ENCODE data around the gene MAEA. TPM values are rescaled to one million over a fixed set of nuclear protein-coding genes. Genes with fewer than 3 reads are reported as not detected.

Gene MAEA
- total and polyA plus RNA-seq, 10 of the 15 experiments (the other 5 are each of a cell fraction or from before 2014, with no cell fraction given) = 3.6 to 67.1 (median 54.6) TPM

DNA sequence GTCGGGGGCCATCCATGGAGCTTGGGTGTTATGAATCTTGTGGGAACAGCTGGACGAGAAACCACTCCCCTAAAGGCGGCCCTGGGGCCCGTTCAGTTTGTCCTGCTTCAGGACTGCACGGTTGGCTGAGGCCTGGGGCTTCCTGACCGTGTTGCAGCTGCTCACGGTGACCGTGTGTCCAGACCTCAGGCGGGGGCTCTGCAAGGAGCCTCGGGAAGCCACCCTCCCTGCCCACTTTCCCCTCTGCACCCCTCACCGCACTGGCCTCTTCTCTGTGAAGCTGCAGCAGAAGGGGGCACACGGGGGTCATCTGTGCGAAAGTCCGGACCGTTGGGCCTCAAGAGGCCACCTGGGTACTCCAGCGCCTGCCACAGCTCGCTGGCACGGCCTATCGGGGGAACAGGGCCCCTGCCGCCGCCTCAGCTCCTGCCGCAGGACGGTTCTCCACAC lies 86.7 kb downstream of the MAEA start:
- 96% methylated on average over 23 of the region's 23 CpGs for WGBS (ENCODE audit: insufficient coverage, insufficient replicate concordance, low lambda C conversion rate, missing lambda C conversion rate)
- H4K20me1 ChIP-seq (ENCODE audit: control insufficient read depth, insufficient read depth) = no peaks in the 10 kb centered on the region
- RAD21 ChIA-PET (ENCODE audit: unreplicated experiment) = no interaction called here
- no peaks in the 10 kb centered on the region for H3K27me3 ChIP-seq (replicated peaks in 1 of 2; ENCODE audit: control insufficient read depth in 2 of 2, insufficient read depth in 2 of 2, low read length in 1 of 2)
- H3K4me1 ChIP-seq (ENCODE audit: control insufficient read depth, insufficient read depth, low read length) = no peaks in the 10 kb centered on the region
- intact Hi-C loops (cut with micrococcal nuclease; ENCODE audit: unreplicated experiment) (no loop called here), in situ Hi-C loops (cut with MboI) (no loop called here)
- no peak overlapping the region for H3K9ac ChIP-seq (ENCODE audit: control insufficient read depth, insufficient read depth, low read length)
- H3K4me2 ChIP-seq (ENCODE audit: control insufficient read depth, insufficient read depth) = no peak overlapping the region
- SMC1A ChIA-PET (ENCODE audit: uncharacterized antibody, unreplicated experiment) = no interaction called here
- TF ChIP-seq RFX5 (IDR thresholded peaks at IDR 0.05; ENCODE audit: low read depth, low read length) (no peak), SRF (IDR thresholded peaks at IDR 0.05; ENCODE audit: low read depth in 2 of 2, low read length in 2 of 2) (no peak), SMAD1 (IDR thresholded peaks at IDR 0.05; ENCODE audit: low read depth, partially characterized antibody) (no peak), SP1 (IDR thresholded peaks at IDR 0.05; ENCODE audit: low read depth, low read length) (no peak), FOXK2 (IDR thresholded peaks at IDR 0.05) (no peak)
- TF ChIP-seq, protein P1, sequence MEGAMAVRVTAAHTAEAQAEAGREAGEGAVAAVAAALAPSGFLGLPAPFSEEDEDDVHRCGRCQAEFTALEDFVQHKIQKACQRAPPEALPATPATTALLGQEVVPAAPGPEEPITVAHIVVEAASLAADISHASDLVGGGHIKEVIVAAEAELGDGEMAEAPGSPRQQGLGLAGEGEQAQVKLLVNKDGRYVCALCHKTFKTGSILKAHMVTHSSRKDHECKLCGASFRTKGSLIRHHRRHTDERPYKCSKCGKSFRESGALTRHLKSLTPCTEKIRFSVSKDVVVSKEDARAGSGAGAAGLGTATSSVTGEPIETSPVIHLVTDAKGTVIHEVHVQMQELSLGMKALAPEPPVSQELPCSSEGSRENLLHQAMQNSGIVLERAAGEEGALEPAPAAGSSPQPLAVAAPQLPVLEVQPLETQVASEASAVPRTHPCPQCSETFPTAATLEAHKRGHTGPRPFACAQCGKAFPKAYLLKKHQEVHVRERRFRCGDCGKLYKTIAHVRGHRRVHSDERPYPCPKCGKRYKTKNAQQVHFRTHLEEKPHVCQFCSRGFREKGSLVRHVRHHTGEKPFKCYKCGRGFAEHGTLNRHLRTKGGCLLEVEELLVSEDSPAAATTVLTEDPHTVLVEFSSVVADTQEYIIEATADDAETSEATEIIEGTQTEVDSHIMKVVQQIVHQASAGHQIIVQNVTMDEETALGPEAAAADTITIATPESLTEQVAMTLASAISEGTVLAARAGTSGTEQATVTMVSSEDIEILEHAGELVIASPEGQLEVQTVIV (IDR thresholded peaks at IDR 0.05; ENCODE audit: borderline replicate concordance, partially characterized antibody) = no peak
- TF ChIP-seq, protein P2, sequence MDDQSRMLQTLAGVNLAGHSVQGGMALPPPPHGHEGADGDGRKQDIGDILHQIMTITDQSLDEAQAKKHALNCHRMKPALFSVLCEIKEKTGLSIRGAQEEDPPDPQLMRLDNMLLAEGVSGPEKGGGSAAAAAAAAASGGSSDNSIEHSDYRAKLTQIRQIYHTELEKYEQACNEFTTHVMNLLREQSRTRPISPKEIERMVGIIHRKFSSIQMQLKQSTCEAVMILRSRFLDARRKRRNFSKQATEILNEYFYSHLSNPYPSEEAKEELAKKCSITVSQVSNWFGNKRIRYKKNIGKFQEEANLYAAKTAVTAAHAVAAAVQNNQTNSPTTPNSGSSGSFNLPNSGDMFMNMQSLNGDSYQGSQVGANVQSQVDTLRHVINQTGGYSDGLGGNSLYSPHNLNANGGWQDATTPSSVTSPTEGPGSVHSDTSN (IDR thresholded peaks at IDR 0.05; ENCODE audit: insufficient replicate concordance, low read depth, low read length) = no peak
- TF ChIP-seq, protein P3, sequence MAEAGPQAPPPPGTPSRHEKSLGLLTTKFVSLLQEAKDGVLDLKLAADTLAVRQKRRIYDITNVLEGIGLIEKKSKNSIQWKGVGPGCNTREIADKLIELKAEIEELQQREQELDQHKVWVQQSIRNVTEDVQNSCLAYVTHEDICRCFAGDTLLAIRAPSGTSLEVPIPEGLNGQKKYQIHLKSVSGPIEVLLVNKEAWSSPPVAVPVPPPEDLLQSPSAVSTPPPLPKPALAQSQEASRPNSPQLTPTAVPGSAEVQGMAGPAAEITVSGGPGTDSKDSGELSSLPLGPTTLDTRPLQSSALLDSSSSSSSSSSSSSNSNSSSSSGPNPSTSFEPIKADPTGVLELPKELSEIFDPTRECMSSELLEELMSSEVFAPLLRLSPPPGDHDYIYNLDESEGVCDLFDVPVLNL (IDR thresholded peaks at IDR 0.05; ENCODE audit: low read depth, low read length) = no peak
- H3K79me2 ChIP-seq (ENCODE audit: control insufficient read depth, insufficient read depth, low read length) = no peaks in the 10 kb centered on the region
- DNase-seq (ENCODE audit: low read depth, low spot score) (no peak), ATAC-seq (no peak), FAIRE-seq (no peak)
- no peak overlapping the region for H3K4me3 ChIP-seq
- H2AFZ ChIP-seq (ENCODE audit: control insufficient read depth, low read depth, low read length) = no peak overlapping the region
- H3K36me3 ChIP-seq (ENCODE audit: control insufficient read depth in 2 of 2, insufficient read depth in 2 of 2, low read length in 1 of 2) = no peaks in the 10 kb centered on the region; a peak in 2 of 4 replicates
- H3K27ac ChIP-seq (ENCODE audit: control insufficient read depth, insufficient read depth) = no peak overlapping the region
- CTCF ChIA-PET = interaction anchor here (0.7 kb wide), 1 partner anchor 133 kb away, joined by 3 read pairs; no protein-coding TSS in a partner anchor
- BruUV-seq (replicated peaks) = no TSS peak
- H3K9me3 ChIP-seq (replicated peaks; ENCODE audit: control insufficient read depth, insufficient read depth, low read length) = no peaks in the 10 kb centered on the region
- POLR2A ChIA-PET = no interaction called here

All from GM12878 (cell line).